KOPT-K1 (cell line): Measurements from ENCODE around the gene ATXN7L3.

Source experiments
- H3K27ac ChIP-seq: fragments of 200-600 bp; sonication (generic); 2 replicates; pipeline ENCODE4 v1.5.1; 2016; ENCODE audit warnings: antibody characterized with exemption, mild to moderate bottlenecking, low read depth, low read length; ENCODE audit not compliant: poor library complexity, severe bottlenecking
- H3K36me3 ChIP-seq: fragments of 200-600 bp; sonication (generic); 2 replicates; pipeline ENCODE4 v1.5.1; 2017; ENCODE audit warnings: antibody characterized with exemption, mild to moderate bottlenecking, low read length, moderate library complexity; ENCODE audit not compliant: insufficient read depth
- H3K9me3 ChIP-seq: fragments of 200-600 bp; sonication (generic); 2 replicates; pipeline ENCODE4 v1.5.1; 2017; ENCODE audit warnings: antibody characterized with exemption, low read length, mild to moderate bottlenecking; ENCODE audit not compliant: insufficient read depth, poor library complexity, severe bottlenecking

Gene ATXN7L3

GRCh38 chr17:44197980-44198720 lies 1.5 kb downstream of the ATXN7L3 start:
- Histone ChIP-seq H3K9me3 (no peaks in the 10 kb centered on the region), H3K27ac (peak overlapping the region; percentile 95), H3K36me3 (peaks cover 44% of the 10 kb centered on the region)

DNA sequence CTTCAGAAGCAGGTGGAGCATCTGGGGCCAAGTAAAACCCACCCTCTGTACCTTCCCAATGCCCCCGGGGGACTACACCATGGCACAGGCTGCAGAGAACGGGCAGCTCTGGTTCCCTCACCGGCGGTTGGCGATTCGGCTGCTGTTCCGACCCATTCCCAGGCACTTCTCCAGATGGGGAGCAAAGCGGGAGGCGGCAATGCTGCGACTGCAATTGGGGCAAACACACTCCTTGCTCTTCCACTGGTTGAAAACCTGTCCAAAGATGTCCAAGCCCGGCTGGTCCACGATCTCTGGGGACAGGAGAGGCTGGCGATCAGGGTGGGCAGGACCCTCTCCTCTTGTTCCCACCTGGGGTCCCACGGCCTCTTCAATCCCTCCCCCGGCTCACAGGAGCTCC lies 2.6 kb downstream of the ATXN7L3 start:
- no peaks in the 10 kb centered on the region for H3K9me3 ChIP-seq
- no peak overlapping the region for H3K27ac ChIP-seq
- peaks cover 54% of the 10 kb centered on the region for H3K36me3 ChIP-seq

DNA sequence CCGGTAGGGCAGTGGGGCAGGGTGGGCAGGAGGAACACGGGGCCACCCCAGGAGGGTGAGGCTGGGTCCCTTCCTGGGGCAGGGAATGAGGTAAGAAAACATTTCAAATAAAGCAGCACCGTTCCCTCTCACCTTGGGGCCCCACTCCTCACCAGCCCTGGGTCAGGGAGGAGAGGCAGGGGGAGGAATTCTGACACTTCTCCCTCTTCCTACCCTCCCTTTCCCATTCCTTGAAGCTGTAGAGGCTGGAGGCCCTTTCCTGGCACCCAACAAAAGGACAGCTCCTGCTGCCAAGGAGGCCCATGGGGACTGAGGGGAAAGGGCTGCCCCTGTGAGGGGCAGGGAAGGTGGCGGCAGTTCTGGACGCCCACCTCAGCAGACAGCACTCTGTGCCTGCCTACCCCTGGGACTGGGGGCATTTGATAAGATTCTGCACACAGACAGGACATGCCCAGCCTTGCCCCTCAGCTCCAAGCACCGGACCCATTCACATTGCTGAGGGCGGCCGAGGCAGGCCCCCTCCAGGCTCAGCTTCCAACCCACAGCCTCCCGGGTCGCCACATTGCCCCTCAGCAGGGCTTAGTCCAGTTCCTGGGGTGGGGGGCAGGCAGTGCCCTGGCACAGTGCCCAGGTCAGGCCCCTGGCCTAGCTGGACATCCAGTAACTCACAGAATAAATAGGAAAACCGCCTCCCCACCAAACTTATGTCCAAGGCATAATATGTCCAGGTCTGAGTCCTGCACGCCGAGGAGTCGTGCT lies 6.2 kb downstream of the ATXN7L3 start:
- peaks cover 84% of the 10 kb centered on the region for H3K36me3 ChIP-seq
- H3K27ac ChIP-seq, result no peak overlapping the region

DNA sequence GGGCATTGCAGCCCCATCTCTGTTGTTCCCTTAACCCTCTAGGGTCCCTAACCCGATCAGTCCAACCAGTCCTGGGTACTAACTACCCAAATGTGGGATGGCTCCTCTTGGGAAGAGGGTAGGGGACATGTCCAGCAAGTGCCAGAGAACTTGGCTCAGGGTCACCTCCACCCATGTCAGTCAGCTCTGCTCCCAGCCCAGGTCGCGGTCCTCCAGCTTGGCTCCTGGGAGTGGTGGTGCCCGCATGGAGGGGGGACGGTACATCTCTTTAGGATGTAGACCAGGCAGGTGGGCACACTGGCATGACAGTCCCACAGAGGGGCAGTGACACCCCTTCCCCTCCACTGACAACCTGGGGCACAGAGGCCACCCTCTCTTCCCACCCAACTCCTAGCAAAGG lies 6.9 kb downstream of the ATXN7L3 start:
- peaks cover 84% of the 10 kb centered on the region for H3K36me3 ChIP-seq
- no peak overlapping the region for H3K27ac ChIP-seq
- no peaks in the 10 kb centered on the region for H3K9me3 ChIP-seq

More for the DNA sequence above, 6.2 kb downstream of the ATXN7L3 start:
- no peaks in the 10 kb centered on the region for H3K9me3 ChIP-seq

DNA sequence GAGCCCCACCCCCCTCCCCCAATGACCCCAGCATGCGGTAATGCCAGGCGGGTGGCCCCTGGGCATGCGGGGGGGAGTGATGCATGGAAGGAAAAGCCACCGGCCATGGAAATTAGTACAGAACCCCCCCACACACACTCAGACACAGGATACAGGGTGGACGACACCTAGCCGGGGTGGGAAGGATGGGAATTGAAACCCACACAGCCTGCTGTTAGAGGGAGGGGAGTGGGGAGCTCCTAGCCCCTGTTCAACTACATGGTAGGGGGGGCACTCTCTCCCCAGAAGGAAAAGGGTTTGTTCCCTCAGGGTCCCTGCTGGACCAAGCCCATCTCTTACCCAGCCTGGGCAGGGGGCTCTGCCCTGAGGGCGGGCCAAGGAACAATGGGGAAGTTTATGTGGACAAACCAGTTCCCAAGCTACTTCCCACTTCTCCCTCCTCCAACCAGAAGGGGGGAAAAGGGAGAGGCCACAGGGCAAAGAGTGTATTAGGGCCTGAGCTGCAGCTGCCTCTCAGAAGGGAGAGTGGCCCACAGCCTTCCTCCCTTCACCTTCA lies 7.7 kb downstream of the ATXN7L3 start:
- Histone ChIP-seq H3K9me3 (no peaks in the 10 kb centered on the region), H3K27ac (no peak overlapping the region), H3K36me3 (peaks cover 77% of the 10 kb centered on the region)

- H3K9me3 ChIP-seq, result no peaks in the 10 kb centered on the region
- H3K27ac ChIP-seq, result no peak overlapping the region
- H3K36me3 ChIP-seq, result peaks cover 72% of the 10 kb centered on the region
Observed at GRCh38 chr17:44191369-44191768, 8.3 kb downstream of the ATXN7L3 start.

GRCh38 chr17:44190481-44190880 lies 9.2 kb downstream of the ATXN7L3 start:
- no peaks in the 10 kb centered on the region for H3K9me3 ChIP-seq
- no peak overlapping the region for H3K27ac ChIP-seq
- peaks cover 64% of the 10 kb centered on the region for H3K36me3 ChIP-seq

- H3K27ac ChIP-seq, result no peak overlapping the region
- H3K9me3 ChIP-seq, result no peaks in the 10 kb centered on the region
- peaks cover 57% of the 10 kb centered on the region for H3K36me3 ChIP-seq
Observed at GRCh38 chr17:44188576-44189403, 10.9 kb downstream of the ATXN7L3 start.

GRCh38 chr17:44187131-44187899 lies 12.4 kb downstream of the ATXN7L3 start:
- no peaks in the 10 kb centered on the region for H3K9me3 ChIP-seq
- H3K27ac ChIP-seq, result peak overlapping the region; percentile 88
- peaks cover 56% of the 10 kb centered on the region for H3K36me3 ChIP-seq

DNA sequence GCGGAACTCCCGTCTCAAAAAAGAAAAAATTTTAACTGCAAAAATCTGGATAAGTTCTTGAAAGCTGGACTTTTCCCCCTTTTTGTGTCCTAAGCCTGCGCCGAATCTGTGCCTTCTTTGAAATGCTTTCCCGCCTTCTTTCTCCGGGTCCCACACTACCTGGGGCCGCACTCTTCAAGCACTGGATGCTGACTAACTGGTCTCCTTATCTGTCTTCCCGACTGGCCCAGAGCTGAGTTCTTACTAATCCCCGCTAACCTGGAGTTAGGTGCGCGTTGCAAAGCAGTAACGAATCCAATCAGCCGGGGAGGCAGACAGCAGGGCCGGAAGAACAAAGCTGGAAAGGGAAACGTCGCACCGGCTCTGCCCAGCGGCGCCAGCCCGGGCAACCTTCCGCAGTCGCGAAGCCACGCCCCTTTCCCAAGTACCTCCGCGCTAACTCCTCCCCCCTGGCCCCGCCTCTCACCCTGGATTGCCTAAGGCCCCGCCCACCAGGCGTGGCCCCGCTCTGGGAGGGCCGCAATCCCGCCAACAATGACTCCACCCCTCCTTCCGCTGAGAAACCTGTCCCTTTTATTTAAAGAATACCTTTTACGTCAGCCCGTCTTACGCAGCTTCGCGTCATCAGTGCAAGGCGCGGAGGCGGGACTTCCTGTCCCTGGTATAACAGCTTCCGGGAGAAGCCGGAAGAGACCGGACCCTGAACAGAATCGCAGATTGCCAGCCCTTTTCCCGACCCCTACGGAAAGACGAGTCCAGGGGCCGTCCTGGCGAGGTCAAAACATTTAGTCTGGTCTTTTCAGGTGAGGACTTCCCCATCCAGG lies 13.2 kb downstream of the ATXN7L3 start, which contains the start of gene TMUB2:
TSS of gene TMUB2 (plus strand) at position 666 of the 824 bp plus-strand sequence. CDS start 737 bp downstream, outside the sequence.
- peaks cover 56% of the 10 kb centered on the region for H3K36me3 ChIP-seq
- peak within 1 kb of the TSS; percentile 88 for H3K27ac ChIP-seq
- H3K9me3 ChIP-seq, result no peaks in the 10 kb centered on the region

- Histone ChIP-seq H3K27ac (no peak overlapping the region), H3K9me3 (no peaks in the 10 kb centered on the region), H3K36me3 (peaks cover 40% of the 10 kb centered on the region)
Observed at GRCh38 chr17:44184212-44184810, 15.4 kb downstream of the ATXN7L3 start.

GRCh38 chr17:44183024-44183423 lies 16.7 kb downstream of the ATXN7L3 start:
- H3K36me3 ChIP-seq, result peaks cover 46% of the 10 kb centered on the region
- no peak overlapping the region for H3K27ac ChIP-seq
- H3K9me3 ChIP-seq, result no peaks in the 10 kb centered on the region

DNA sequence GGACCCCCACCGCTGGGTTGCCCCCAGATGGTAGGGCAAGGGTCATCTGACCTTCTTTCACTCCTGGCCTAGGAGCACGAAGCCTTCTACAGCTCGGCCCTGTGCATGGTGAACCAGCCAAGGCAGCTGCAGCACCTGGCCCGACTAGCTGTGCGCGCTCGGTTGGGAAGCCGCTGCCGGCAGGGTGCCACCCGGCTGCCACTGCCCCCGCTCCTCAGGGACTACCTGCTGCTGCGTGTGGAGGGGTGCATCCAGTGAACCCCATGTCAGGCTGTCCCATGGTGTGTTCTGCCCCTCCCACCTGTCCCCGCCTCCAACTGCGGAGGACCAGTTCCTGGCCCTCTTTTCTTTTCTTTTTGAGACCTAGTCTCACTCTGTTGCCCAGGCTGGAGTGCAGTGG lies 21.6 kb downstream of the ATXN7L3 start:
- peaks cover 62% of the 10 kb centered on the region for H3K36me3 ChIP-seq
- H3K9me3 ChIP-seq, result no peaks in the 10 kb centered on the region
- H3K27ac ChIP-seq, result no peak overlapping the region
